ENCODE measurements around the gene SLC13A5.

DNA sequence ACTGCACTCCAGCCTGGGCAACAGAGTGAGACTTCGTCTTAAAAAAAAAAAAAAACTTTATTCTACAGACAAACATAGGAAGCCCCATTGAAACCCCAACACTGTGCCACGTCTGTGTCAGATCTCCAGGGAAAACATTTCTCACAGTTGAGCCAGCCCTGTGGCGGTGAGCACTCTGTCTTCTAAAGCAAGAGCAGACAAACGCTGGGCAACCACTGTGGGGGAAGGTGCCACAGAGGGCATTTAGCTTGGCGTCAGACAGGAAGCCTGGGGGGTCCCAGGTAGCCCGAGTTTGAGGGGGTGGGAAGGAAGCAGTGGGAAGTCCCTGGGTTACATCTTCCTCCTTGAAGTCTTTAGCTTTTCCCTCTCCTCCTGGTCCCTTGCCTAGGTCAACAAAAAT is 45.7 kb downstream of the SLC13A5 start:
- TF ChIP-seq POLR2AphosphoS5 (IDR thresholded peaks at IDR 0.05) (no peak), POLR2A (IDR thresholded peaks at IDR 0.05) (no peak)
- TF ChIP-seq, protein P1, sequence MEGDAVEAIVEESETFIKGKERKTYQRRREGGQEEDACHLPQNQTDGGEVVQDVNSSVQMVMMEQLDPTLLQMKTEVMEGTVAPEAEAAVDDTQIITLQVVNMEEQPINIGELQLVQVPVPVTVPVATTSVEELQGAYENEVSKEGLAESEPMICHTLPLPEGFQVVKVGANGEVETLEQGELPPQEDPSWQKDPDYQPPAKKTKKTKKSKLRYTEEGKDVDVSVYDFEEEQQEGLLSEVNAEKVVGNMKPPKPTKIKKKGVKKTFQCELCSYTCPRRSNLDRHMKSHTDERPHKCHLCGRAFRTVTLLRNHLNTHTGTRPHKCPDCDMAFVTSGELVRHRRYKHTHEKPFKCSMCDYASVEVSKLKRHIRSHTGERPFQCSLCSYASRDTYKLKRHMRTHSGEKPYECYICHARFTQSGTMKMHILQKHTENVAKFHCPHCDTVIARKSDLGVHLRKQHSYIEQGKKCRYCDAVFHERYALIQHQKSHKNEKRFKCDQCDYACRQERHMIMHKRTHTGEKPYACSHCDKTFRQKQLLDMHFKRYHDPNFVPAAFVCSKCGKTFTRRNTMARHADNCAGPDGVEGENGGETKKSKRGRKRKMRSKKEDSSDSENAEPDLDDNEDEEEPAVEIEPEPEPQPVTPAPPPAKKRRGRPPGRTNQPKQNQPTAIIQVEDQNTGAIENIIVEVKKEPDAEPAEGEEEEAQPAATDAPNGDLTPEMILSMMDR (IDR thresholded peaks at IDR 0.05), result no peak
